ENCODE data around the gene SOCS3.
"Not testable (repeated sequence)": the region's sequence is repeated elsewhere in the genome, so short reads cannot be mapped to it uniquely, and the experiment has no call there.

Gene SOCS3

GRCh38 chr17:78325076-78325687 lies 34.7 kb downstream of the SOCS3 start:
- DNase-seq = no peak

GRCh38 chr17:78324391-78325075 lies 35.3 kb downstream of the SOCS3 start:
- DNase-seq = peak; percentile 47

GRCh38 chr17:78323826-78324390 lies 36.0 kb downstream of the SOCS3 start:
- no peak for DNase-seq

- no peak for DNase-seq
These were observed 36.9 kb downstream of the SOCS3 start for GRCh38 chr17:78322858-78323455.

GRCh38 chr17:78322327-78322857 lies 37.5 kb downstream of the SOCS3 start:
- no peak for DNase-seq

GRCh38 chr17:78318843-78319242 lies 41.0 kb downstream of the SOCS3 start:
- DNase-seq = no peak

GRCh38 chr17:78318407-78318806 lies 41.5 kb downstream of the SOCS3 start:
- DNase-seq = no peak

- no peak for DNase-seq
These were observed 42.0 kb downstream of the SOCS3 start for GRCh38 chr17:78317794-78318400.

- no peak for DNase-seq
These were observed 42.7 kb downstream of the SOCS3 start for GRCh38 chr17:78316867-78317789.

GRCh38 chr17:78316115-78316866 lies 43.6 kb downstream of the SOCS3 start:
- no peak for DNase-seq

- no peak for DNase-seq
These were observed 44.3 kb downstream of the SOCS3 start for GRCh38 chr17:78315355-78316114.

- DNase-seq = no peak
These were observed 45.1 kb downstream of the SOCS3 start for GRCh38 chr17:78314683-78315354.

- no peak for DNase-seq
These were observed 45.9 kb downstream of the SOCS3 start for GRCh38 chr17:78313735-78314648.

- DNase-seq = not testable (repeated sequence)
These were observed 50.1 kb downstream of the SOCS3 start for GRCh38 chr17:78309659-78310255.

- no peak for DNase-seq
These were observed 51.8 kb downstream of the SOCS3 start for GRCh38 chr17:78307887-78308638.

GRCh38 chr17:78306913-78307312 lies 53.0 kb downstream of the SOCS3 start:
- no peak for DNase-seq

Measured in midbrain (tissue), 1 donor.